Stimulated activated CD4-positive, alpha-beta T cell treated with anti-CD3 and anti-CD28 coated beads, Interleukin-12 subunit alpha, Interleukin-12 subunit beta, amount 100 ng/mL, for 24 hours (primary cell): ENCODE data around the gene ROPN1.

Experiments
- DNase-seq, 2 experiments: peaks; one replicate each; pipeline ENCODE4 v3.0.0-alpha.2; 2020; ENCODE audit warnings: low read depth in 2 of 2

ROPN1 gene

DNA sequence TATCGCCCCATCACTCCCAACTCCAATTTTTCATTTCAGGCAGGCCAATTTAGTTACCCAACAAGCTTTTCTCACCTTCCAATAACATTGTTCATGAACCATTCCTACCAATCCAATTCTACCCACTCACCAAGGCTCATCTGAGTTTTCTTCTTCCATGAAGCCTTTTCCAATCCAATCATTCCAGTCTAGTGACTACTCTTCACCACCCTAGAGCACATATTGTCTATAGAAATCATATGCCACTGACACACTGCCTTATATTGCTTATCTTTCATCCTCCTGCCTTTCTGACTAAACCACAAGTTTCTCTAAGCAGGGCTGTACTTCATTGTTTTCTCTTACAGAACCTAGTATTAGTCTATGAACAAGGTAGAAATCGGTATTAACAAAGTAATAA lies 42.3 kb downstream of the ROPN1 start:
- no peak for DNase-seq

DNA sequence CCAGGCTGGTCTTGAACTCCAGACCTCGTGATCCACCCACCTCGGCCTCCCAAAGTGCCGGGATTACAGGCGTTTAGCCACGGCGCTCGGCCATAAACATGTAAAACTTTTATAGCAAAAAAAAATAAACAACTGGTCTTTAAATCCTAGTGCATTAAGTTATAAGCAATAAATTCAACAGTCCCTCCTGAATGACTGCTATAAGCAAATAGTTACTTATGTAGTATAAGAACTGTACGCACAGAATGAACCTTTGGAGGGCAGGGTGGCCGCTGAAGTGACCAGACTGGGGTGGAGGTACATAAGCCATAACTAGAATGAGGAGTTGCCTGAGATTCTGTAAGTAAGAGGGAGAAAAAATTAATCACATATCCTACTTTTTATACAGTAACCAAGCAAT lies 43.5 kb downstream of the ROPN1 start:
- no peak for DNase-seq

GRCh38 chr3:123947482-123947881 lies 44.4 kb downstream of the ROPN1 start:
- DNase-seq = no peak

DNA sequence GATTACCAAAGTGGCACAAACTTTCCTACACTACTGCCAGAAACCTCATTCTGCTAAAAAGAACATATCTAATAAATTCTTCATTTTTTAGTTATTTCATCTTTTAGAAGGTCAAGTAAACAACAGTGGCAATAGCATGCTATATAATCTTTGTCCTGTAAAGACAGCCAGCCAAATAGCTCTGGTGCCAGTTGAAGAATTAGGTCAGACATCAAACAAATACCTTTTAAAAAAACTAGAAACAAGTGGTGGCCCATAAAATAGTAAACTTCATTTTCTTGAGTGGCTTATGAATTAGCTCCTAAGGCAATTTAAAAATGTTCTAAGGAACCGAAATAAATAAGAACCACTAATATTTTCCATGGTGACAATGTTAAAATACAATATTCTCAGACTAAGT lies 50.4 kb downstream of the ROPN1 start:
- no peak for DNase-seq

GRCh38 chr3:123941121-123941520 lies 50.8 kb downstream of the ROPN1 start:
- DNase-seq = no peak

- no peak for DNase-seq
Observed at GRCh38 chr3:123939706-123940105, 52.2 kb downstream of the ROPN1 start.

DNA sequence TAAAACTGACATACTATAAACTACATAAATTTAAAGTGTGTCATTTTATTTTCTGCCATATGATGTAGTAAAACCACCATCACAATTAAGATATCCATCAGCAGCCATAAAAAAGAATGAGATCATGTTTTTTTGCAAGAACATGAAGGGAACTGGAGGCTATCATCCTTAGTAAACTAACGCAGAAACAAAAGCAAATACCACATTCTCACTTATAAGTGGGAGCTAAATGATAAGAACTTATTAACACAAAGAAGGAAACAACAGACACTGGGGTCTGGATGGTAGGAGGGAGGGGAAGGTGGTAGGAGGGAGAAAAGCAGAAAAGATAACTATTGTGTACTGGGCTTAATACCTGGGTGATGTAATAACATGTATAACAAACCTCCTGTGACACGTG lies 55.5 kb downstream of the ROPN1 start:
- DNase-seq = no peak

DNA sequence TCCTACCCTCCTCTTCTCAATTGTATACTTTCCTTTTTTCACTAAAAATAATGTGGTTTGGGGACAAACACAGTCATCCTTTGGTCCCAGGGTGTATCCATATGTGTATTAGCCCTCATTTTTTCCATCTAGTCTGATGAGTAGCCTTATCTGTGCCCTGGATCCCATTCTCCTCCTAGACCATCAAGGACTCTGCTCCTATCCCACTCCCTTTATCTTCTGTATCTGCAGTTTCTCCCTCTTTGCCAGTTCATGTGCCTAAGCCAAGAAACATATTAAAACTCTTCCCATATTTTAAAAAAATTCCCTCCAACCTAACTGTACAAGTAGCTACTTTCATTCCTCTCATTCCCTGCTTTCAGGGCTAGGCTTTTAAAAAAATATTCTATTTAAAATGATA lies 56.1 kb downstream of the ROPN1 start:
- DNase-seq = no peak

DNA sequence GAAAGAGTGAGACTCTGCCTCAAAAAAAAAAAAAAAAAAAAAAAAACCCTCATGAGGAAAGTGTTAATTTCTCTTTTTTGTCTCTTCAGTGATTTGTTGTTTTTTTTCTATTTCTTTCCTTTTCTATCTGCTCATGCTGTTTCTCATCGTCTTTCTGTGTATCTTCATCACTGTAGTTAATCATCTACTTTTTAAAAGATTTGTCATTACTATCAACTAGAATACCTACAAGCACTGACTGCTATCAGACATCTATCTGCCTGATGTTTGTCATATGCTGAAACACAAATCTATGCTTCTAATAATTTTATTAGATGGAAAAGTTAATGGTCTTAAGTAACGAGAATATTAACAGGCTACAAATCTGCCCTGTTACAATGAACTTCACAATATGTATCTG lies 57.7 kb downstream of the ROPN1 start:
- DNase-seq = no peak

DNA sequence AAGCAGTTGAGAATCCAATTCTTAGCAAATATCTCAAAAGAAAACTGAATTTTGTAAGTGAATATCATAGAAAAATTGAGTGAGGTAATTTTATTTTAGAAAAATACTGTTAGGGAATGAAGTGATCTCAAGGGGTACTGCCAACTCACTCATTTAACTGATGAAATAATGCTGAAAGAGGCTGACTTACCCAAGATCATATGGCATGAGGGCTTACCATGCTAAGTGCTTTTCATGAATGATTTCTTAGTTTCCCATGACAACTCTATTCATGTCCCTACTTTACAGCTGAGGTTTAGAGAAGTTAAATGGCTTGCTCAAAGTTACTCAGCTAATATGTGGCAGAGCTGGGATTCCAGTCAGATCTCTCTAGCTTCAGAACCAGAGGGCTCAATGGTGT lies 61.5 kb downstream of the ROPN1 start:
- DNase-seq = no peak

- DNase-seq = no peak
Observed at GRCh38 chr3:123929325-123929724, 62.6 kb downstream of the ROPN1 start.

GRCh38 chr3:123926396-123926795 lies 65.5 kb downstream of the ROPN1 start:
- no peak for DNase-seq

GRCh38 chr3:123920868-123921267 lies 71.1 kb downstream of the ROPN1 start:
- DNase-seq = no peak

DNA sequence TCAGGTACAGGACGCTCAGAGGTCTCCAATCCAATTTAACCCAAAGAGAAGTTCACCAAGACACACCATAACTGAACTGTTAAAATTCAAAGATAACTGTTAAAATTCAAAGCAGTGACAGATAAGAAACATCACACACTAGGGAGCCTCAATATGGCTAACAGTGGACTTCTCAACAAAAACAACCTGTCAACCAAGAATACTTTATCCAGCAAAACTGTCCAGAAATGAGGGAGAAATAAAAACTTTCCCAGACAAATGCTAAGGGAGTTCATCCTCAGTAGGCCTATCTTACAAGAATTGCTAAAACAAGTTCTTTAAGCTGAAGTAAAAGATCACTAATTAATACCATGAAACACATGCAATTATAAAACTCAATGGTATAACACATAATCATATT lies 71.5 kb downstream of the ROPN1 start:
- no peak for DNase-seq

GRCh38 chr3:123919353-123919752 lies 72.6 kb downstream of the ROPN1 start:
- DNase-seq = no peak
